H1 (cell line): ENCODE data around the gene INKA2. TPM values are rescaled to one million over a fixed set of nuclear protein-coding genes. Genes with fewer than 3 reads are reported as not detected.

Source experiments
- CTCF ChIA-PET: fragments of 300-600 bp; sonication (Branson Sonifier 250); formaldehyde crosslinking; loops from one replicate; lab custom pipeline; 2021; ENCODE audit not compliant: partially characterized antibody; lab: Charles Lee
- POLR2A ChIA-PET: fragments of 300-600 bp; sonication (Branson Sonifier 250); formaldehyde crosslinking; loops from one replicate; lab custom pipeline; 2021; ENCODE audit warnings: inconsistent platforms; ENCODE audit not compliant: partially characterized antibody; lab: Charles Lee
- DNase-seq, 2 experiments: peaks; one replicate each; pipeline versions ENCODE4 v3.0.0 to v3.0.0-alpha.2; 2010 to 2022; ENCODE audit warnings: low spot score in 2 of 2, low read depth in 1 of 2, mixed read lengths in 1 of 2
- FAIRE-seq: peaks from 2 replicates; lab custom pipeline; 2011; peaks lifted over from hg19 to GRCh38; lab: Jason Lieb, UNC
- H2AFZ ChIP-seq: 2 replicates; pipeline ENCODE4 v1.8.1; 2012; ENCODE audit warnings: low read length, inconsistent platforms
- H2AK5ac ChIP-seq: 2 replicates; pipeline ENCODE4 v1.6.1; 2013; ENCODE audit warnings: low read depth, low read length
- H2BK120ac ChIP-seq: replicated peaks from 2 replicates; pipeline ENCODE3; 2013; ENCODE audit warnings: low read depth, low read length, inconsistent platforms
- H2BK12ac ChIP-seq: 2 replicates; pipeline ENCODE4 v1.6.1; 2013; ENCODE audit warnings: low read depth, low read length
- H2BK15ac ChIP-seq: 2 replicates; pipeline ENCODE4 v1.6.1; 2013; ENCODE audit warnings: low read length
- H2BK20ac ChIP-seq: 2 replicates; pipeline ENCODE4 v1.6.1; 2013; ENCODE audit warnings: low read length
- H2BK5ac ChIP-seq: 2 replicates; pipeline ENCODE4 v1.6.1; 2013; ENCODE audit warnings: low read depth, low read length
- H3K14ac ChIP-seq: 2 replicates; pipeline ENCODE4 v1.6.1; 2013; ENCODE audit warnings: inconsistent platforms; ENCODE audit not compliant: insufficient read length
- H3K18ac ChIP-seq: 2 replicates; pipeline ENCODE4 v1.6.1; 2013; ENCODE audit warnings: low read length; ENCODE audit errors: extremely low read depth
- H3K23ac ChIP-seq: 2 replicates; pipeline ENCODE4 v1.6.1; 2013; ENCODE audit warnings: inconsistent platforms; ENCODE audit not compliant: insufficient read length
- H3K23me2 ChIP-seq: 2 replicates; pipeline ENCODE4 v1.6.1; 2013; ENCODE audit warnings: low read depth, low read length
- H3K27ac ChIP-seq: 2 replicates; pipeline ENCODE4 v1.6.1; 2011; ENCODE audit warnings: low read depth, low read length, inconsistent platforms
- H3K27me3 ChIP-seq, 4 experiments: replicated peaks in 1 of 4; 1 replicate in 1 of 4; 2 replicates in 3 of 4; pipeline versions ENCODE4 v1.6.1 to v1.8.1; 2011 to 2013; ENCODE audit warnings: low read length in 3 of 4, mild to moderate bottlenecking in 3 of 4, inconsistent platforms in 2 of 4, mixed read lengths in 2 of 4, moderate library complexity in 1 of 4; ENCODE audit not compliant: control insufficient read depth in 3 of 4, insufficient read depth in 3 of 4; ENCODE audit errors: extremely low read depth in 1 of 4
- H3K36me3 ChIP-seq, 4 experiments: 2 replicates each; pipeline versions ENCODE4 v1.6.1 to v1.8.1; 2011 to 2013; ENCODE audit warnings: mild to moderate bottlenecking in 4 of 4, low read length in 3 of 4, moderate library complexity in 2 of 4, control low read depth in 1 of 4, inconsistent platforms in 1 of 4; ENCODE audit not compliant: insufficient read depth in 4 of 4, control insufficient read depth in 2 of 4
- H3K4ac ChIP-seq: replicated peaks from 2 replicates; pipeline ENCODE3; 2013; ENCODE audit warnings: low read length, low read depth, mixed read lengths, inconsistent platforms; ENCODE audit not compliant: insufficient read length
- H3K4me1 ChIP-seq, 4 experiments: replicated peaks in 1 of 4; 1 replicate in 1 of 4; 2 replicates in 3 of 4; pipeline versions ENCODE4 v1.6.1 to v1.8.1; 2011 to 2013; ENCODE audit warnings: low read length in 3 of 4, inconsistent platforms in 2 of 4, mixed read lengths in 1 of 4; ENCODE audit not compliant: insufficient read depth in 4 of 4, control insufficient read depth in 3 of 4
- H3K4me2 ChIP-seq, 2 experiments: 2 replicates each; pipeline versions ENCODE4 v1.6.1 to v1.8.1; 2011 to 2013; ENCODE audit warnings: low read depth in 2 of 2, low read length in 2 of 2, control low read depth in 1 of 2, inconsistent platforms in 1 of 2, mild to moderate bottlenecking in 1 of 2; ENCODE audit not compliant: insufficient read depth in 1 of 2
- H3K4me3 ChIP-seq, 4 experiments: fragments of 200-600, 300-600 bp in 1 of 4; sonication (generic), shearing (Covaris generic), sonication (Bioruptor Twin) in 1 of 4; 2 replicates each; pipeline versions ENCODE4 v1.5.1 to v1.8.1; 2011 to 2016; ENCODE audit warnings: low read length in 4 of 4, low read depth in 3 of 4, control low read depth in 2 of 4, inconsistent platforms in 2 of 4, mild to moderate bottlenecking in 2 of 4, mixed read lengths in 1 of 4, moderate library complexity in 1 of 4; ENCODE audit not compliant: insufficient read depth in 2 of 4; ENCODE audit errors: extremely low read depth in 1 of 4
- H3K56ac ChIP-seq: replicated peaks from 2 replicates; pipeline ENCODE3; 2013; ENCODE audit warnings: low read depth, mild to moderate bottlenecking, mixed read lengths, low read length, inconsistent platforms; ENCODE audit not compliant: insufficient read length
- H3K79me1 ChIP-seq: 2 replicates; pipeline ENCODE4 v1.6.1; 2013; ENCODE audit warnings: low read depth, low read length, control low read depth
- H3K79me2 ChIP-seq, 2 experiments: 2 replicates each; pipeline versions ENCODE4 v1.6.1 to v1.8.1; 2012 to 2013; ENCODE audit warnings: low read length in 2 of 2, mild to moderate bottlenecking in 2 of 2, inconsistent platforms in 1 of 2; ENCODE audit not compliant: insufficient read depth in 2 of 2, control insufficient read depth in 1 of 2
- H3K9ac ChIP-seq, 4 experiments: replicated peaks in 1 of 4; 1 replicate in 1 of 4; 2 replicates in 3 of 4; pipeline versions ENCODE4 v1.6.1 to v1.8.1; 2011 to 2013; ENCODE audit warnings: low read depth in 3 of 4, low read length in 3 of 4, control low read depth in 2 of 4, mild to moderate bottlenecking in 2 of 4, moderate library complexity in 2 of 4, inconsistent platforms in 1 of 4; ENCODE audit errors: extremely low read depth in 1 of 4
- H3K9me3 ChIP-seq, 2 experiments: 2 replicates each; pipeline versions ENCODE4 v1.6.1 to v1.8.1; 2012 to 2013; ENCODE audit warnings: mild to moderate bottlenecking in 2 of 2, moderate library complexity in 2 of 2, control low read depth in 1 of 2, inconsistent platforms in 1 of 2, low read depth in 1 of 2, low read length in 1 of 2, mixed read lengths in 1 of 2; ENCODE audit not compliant: insufficient read depth in 2 of 2
- H4K20me1 ChIP-seq, 2 experiments: replicated peaks in 1 of 2; 2 replicates each; pipeline versions ENCODE3 to v1.8.1; 2011 to 2013; ENCODE audit warnings: inconsistent platforms in 2 of 2, low read length in 2 of 2, mild to moderate bottlenecking in 1 of 2; ENCODE audit not compliant: insufficient read depth in 2 of 2, control insufficient read depth in 1 of 2
- H4K5ac ChIP-seq: 2 replicates; pipeline ENCODE4 v1.6.1; 2013; ENCODE audit warnings: low read length, low read depth, mixed read lengths, inconsistent platforms; ENCODE audit not compliant: insufficient read length
- H4K8ac ChIP-seq: 2 replicates; pipeline ENCODE4 v1.8.0; 2013; ENCODE audit warnings: mild to moderate bottlenecking, moderate library complexity, low read length, inconsistent platforms; ENCODE audit not compliant: insufficient read depth; ENCODE audit errors: extremely low read depth
- H4K91ac ChIP-seq: replicated peaks from 2 replicates; pipeline ENCODE3; 2013; ENCODE audit warnings: low read length, mixed read lengths, inconsistent platforms; ENCODE audit not compliant: insufficient read length
- ATF2 ChIP-seq: IDR thresholded peaks from 2 replicates; pipeline ENCODE4 v1.6.1; 2012; ENCODE audit warnings: low read length, inconsistent platforms
- POU5F1 ChIP-seq: IDR thresholded peaks from 2 replicates; pipeline ENCODE4 v1.6.1; 2011; ENCODE audit warnings: low read depth, mild to moderate bottlenecking, low read length, moderate library complexity
- YY1 ChIP-seq: IDR thresholded peaks from 2 replicates; pipeline ENCODE4 v1.6.1; 2011; ENCODE audit warnings: low read depth, mild to moderate bottlenecking, low read length
- WGBS, 2 experiments: shearing (Covaris generic) in 1 of 2; methylation state at CpG; one replicate each; pipeline versions ENCODE4 v1.1.6 to v1.1.7; 2013 to 2015; ENCODE audit warnings: low lambda C conversion rate in 2 of 2, mixed read lengths in 2 of 2, inconsistent platforms in 1 of 2, low coverage in 1 of 2, missing lambda C conversion rate in 1 of 2; ENCODE audit not compliant: insufficient replicate concordance in 2 of 2, insufficient coverage in 1 of 2, insufficient read length in 1 of 2; ENCODE audit errors: extremely low coverage in 1 of 2, missing lambda C conversion rate in 1 of 2; 5-methylcytosine and 5-hydroxymethylcytosine counted together
- polyA plus RNA-seq, 7 experiments: library from polyadenylated mRNA; depleted of rRNA in 3 of 7; stranded (reverse) in 5 of 7; unstranded in 2 of 7; fragments of >200 nt in 5 of 7; fragments of 200-250 nt in 2 of 7; gene quantifications; 1 replicate in 5 of 7; 2 replicates in 1 of 7; 4 replicates in 1 of 7; pipeline versions ENCODE4 v1.2.1 to v1.2.3, GENCODE V29; 2011 to 2013; ENCODE audit warnings: missing spikeins in 2 of 7, mixed read lengths in 2 of 7
- total RNA-seq: library from RNA; stranded (reverse); fragmentation: NEBNext Ultra II Directional; extraction: Animal tissue kit (Norgen Biotek cat#: 25700); gene quantifications from 2 replicates; pipeline ENCODE4 v1.2.1, GENCODE V29; 2021

Gene INKA2
- total and polyA plus RNA-seq, 2 of the 8 experiments (the other 6 are each of a cell fraction or from before 2014, with no cell fraction given) = 4.2 to 11.5 TPM

DNA sequence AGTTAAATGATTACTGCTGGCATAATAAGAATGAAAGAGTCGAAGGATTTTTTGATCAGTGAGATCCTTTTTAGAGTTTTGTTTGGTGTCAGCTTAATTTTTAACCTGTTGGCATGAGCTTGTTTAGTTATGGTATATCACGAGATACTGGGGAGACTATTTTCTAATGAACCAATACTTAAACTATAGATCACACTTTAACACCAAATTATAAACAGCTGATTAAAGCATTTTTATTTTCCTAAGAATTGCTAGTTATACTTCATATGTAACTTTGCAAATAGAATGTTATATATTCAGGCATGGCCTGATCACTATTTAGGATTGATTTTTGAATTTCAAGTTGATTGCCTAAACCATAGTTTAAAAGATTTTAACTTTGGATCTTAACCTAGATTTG, 22.5 kb upstream of the INKA2 start:
- Histone ChIP-seq H3K4me3 (no peak overlapping the region), H3K56ac (no peak overlapping the region), H2BK120ac (no peak overlapping the region), H4K8ac (no peak overlapping the region), H3K9ac (no peak overlapping the region), H3K27ac (no peak overlapping the region), H3K79me1 (peaks cover 2% of the 10 kb centered on the region; the same call in 1 of the 2 replicates), H3K36me3 (peaks cover 10 to 81% (median 45%) of the 10 kb centered on the region in 4 experiments), H3K14ac (no peak overlapping the region), H3K4me1 (peaks cover 0 to 3% (median 0%) of the 10 kb centered on the region in 4 experiments; a peak in 1 of 7 replicates), H3K79me2 (peaks cover 3 to 23% of the 10 kb centered on the region in 2 experiments; a peak in 2 of 4 replicates), H3K18ac (no peak overlapping the region), H3K4ac (no peak overlapping the region), H2BK15ac (no peak overlapping the region), H4K5ac (no peak overlapping the region), H2BK12ac (no peak overlapping the region), H2BK5ac (no peak overlapping the region), H3K23me2 (peaks cover 2% of the 10 kb centered on the region; the same call in 1 of the 2 replicates), H2AK5ac (no peak overlapping the region), H3K27me3 (no peaks in the 10 kb centered on the region), H2AFZ (no peak overlapping the region), H2BK20ac (no peak overlapping the region), H3K9me3 (no peaks in the 10 kb centered on the region), H3K4me2 (no peak overlapping the region), H4K91ac (no peak overlapping the region), H3K23ac (no peak overlapping the region), H4K20me1 (no peaks in the 10 kb centered on the region)
- no peak for DNase-seq
- POLR2A ChIA-PET = interaction anchor here (1.1 to 1.8 kb wide), 2 partner anchors 14 to 25 kb away, joined by 3 to 11 read pairs; no protein-coding TSS in a partner anchor
- FAIRE-seq = no peak
- 92% methylated on average over 2 of the region's 2 CpGs; no CpG with 5 or more reads in 1 of the 2 experiments for WGBS, 2 experiments
- CTCF ChIA-PET = interaction anchor here (40.4 kb wide), 1 partner anchor 32 kb away, joined by 1070 read pairs; the partner anchor contains the start of gene INKA2
- no peak for TF ChIP-seq POU5F1
- no peak for TF ChIP-seq YY1
- no peak for TF ChIP-seq ATF2
